K562 (cell line): ENCODE results near the gene DUS1L. TPM values are rescaled to one million over a fixed set of nuclear protein-coding genes. Genes with fewer than 3 reads are reported as not detected.

ENCODE experiments used
- ATAC-seq: fragments of 200-7000 bp; cut with Tn5 transposase; 3 replicates; pipeline ENCODE4 v1.9.1; 2020; ENCODE audit warnings: moderate library complexity
- BruUV-seq: library from RNA; stranded (reverse); fragments of 400-500 nt; replicated peaks from 2 replicates; lab custom pipeline; 2021; lab: Mats Ljungman, UMichigan
- CTCF ChIA-PET: fragments of 300-600 bp; formaldehyde crosslinking; extraction: SDS; loops from one replicate; lab custom pipeline; 2021; ENCODE audit warnings: low intra/inter-chr PET ratio; lab: Yijun Ruan, JAX
- POLR2A ChIA-PET: fragments of 300-600, 350-650 bp; sonication (Branson Sonifier 250); formaldehyde crosslinking; extraction: SDS; loops from one replicate; lab custom pipeline; 2021; ENCODE audit warnings: antibody characterized with exemption, inconsistent platforms; lab: Yijun Ruan, JAX
- DNase-seq, 4 experiments: peaks; one replicate each; pipeline versions ENCODE4 v3.0.0 to v3.0.0-alpha.2; 2011 to 2018; ENCODE audit warnings: low spot score in 3 of 4, mixed read lengths in 3 of 4; ENCODE audit errors: extremely low read depth in 1 of 4
- FAIRE-seq: peaks from 2 replicates; lab custom pipeline; 2011; peaks lifted over from hg19 to GRCh38; lab: Jason Lieb, UNC
- H2AFZ ChIP-seq: 2 replicates; pipeline ENCODE4 v1.6.0; 2011; ENCODE audit warnings: low read depth, low read length, control low read depth, inconsistent platforms
- H3K27ac ChIP-seq: fragments of 200-600 bp; 3 replicates; pipeline ENCODE4 v1.8.0; 2011; ENCODE audit warnings: low read depth, mild to moderate bottlenecking, control low read depth, inconsistent platforms, low read length, moderate library complexity, mixed read lengths; ENCODE audit errors: extremely low read depth
- H3K27me3 ChIP-seq, 2 experiments: fragments of 300-600 bp in 1 of 2; 2 replicates in 1 of 2; 3 replicates in 1 of 2; pipeline versions ENCODE4 v1.6.0 to v1.8.0; 2011; ENCODE audit warnings: inconsistent platforms in 2 of 2, low read length in 2 of 2, mild to moderate bottlenecking in 1 of 2, mixed read lengths in 1 of 2, moderate library complexity in 1 of 2; ENCODE audit not compliant: control insufficient read depth in 2 of 2, insufficient read depth in 2 of 2
- H3K36me3 ChIP-seq: fragments of 300-600 bp; 3 replicates; pipeline ENCODE4 v1.8.0; 2011; ENCODE audit warnings: mild to moderate bottlenecking, low read length, inconsistent platforms; ENCODE audit not compliant: control insufficient read depth, insufficient read depth
- H3K4me1 ChIP-seq, 2 experiments: fragments of 200-600 bp in 1 of 2; replicated peaks in 1 of 2; 2 replicates in 1 of 2; 3 replicates in 1 of 2; pipeline versions ENCODE4 v1.5.1 to v1.8.0; 2011; ENCODE audit warnings: inconsistent platforms in 2 of 2, low read length in 2 of 2, mild to moderate bottlenecking in 1 of 2, mixed read lengths in 1 of 2, moderate library complexity in 1 of 2; ENCODE audit not compliant: control insufficient read depth in 2 of 2, insufficient read depth in 2 of 2
- H3K4me2 ChIP-seq: 2 replicates; pipeline ENCODE4 v1.6.1; 2011; ENCODE audit warnings: low read length, control low read depth, inconsistent platforms, mixed read lengths; ENCODE audit not compliant: insufficient read depth
- H3K4me3 ChIP-seq: fragments of 200-600 bp; sonication (generic), shearing (Covaris generic); 2 replicates; pipeline ENCODE4 v1.5.1; 2016; ENCODE audit warnings: control low read depth, inconsistent platforms
- H3K79me2 ChIP-seq: fragments of 200-600 bp; 3 replicates; pipeline ENCODE4 v1.8.0; 2011; ENCODE audit warnings: low read length, inconsistent platforms; ENCODE audit not compliant: control insufficient read depth, insufficient read depth
- H3K9ac ChIP-seq, 2 experiments: 2 replicates each; pipeline versions ENCODE4 v1.6.0 to v1.6.1; 2011; ENCODE audit warnings: low read depth in 2 of 2, low read length in 2 of 2, control low read depth in 1 of 2, inconsistent platforms in 1 of 2, mild to moderate bottlenecking in 1 of 2, mixed read lengths in 1 of 2; ENCODE audit not compliant: insufficient read depth in 1 of 2
- H3K9me1 ChIP-seq: one replicate; pipeline ENCODE4 v1.6.0; 2011; ENCODE audit warnings: inconsistent platforms, mild to moderate bottlenecking, low read length, moderate library complexity; ENCODE audit not compliant: control insufficient read depth, insufficient read depth
- H3K9me3 ChIP-seq: replicated peaks from 2 replicates; pipeline ENCODE4 v1.5.1; 2011; ENCODE audit warnings: low read depth, low read length, inconsistent platforms; ENCODE audit not compliant: control insufficient read depth, insufficient read depth
- H4K20me1 ChIP-seq: replicated peaks from 2 replicates; pipeline ENCODE4 v1.6.1; 2011; ENCODE audit warnings: low read length, inconsistent platforms, mixed read lengths; ENCODE audit not compliant: control insufficient read depth, insufficient read depth
- ATF7 ChIP-seq: fragments of 450-650 bp; IDR thresholded peaks from 2 replicates; pipeline ENCODE4 v1.7.1; 2014; ENCODE audit warnings: mild to moderate bottlenecking, moderate library complexity
- BRD9 ChIP-seq: fragments of 450-650 bp; IDR thresholded peaks from 2 replicates; pipeline ENCODE4 v1.6.1; 2018; ENCODE audit warnings: low read depth; ENCODE audit not compliant: partially characterized antibody
- CCAR2 ChIP-seq: fragments of 200-400 bp; formaldehyde crosslinking; IDR thresholded peaks from 2 replicates; pipeline ENCODE4 v1.6.1; 2017; ENCODE audit warnings: mild to moderate bottlenecking, low read depth, low read length
- EP300 ChIP-seq: IDR thresholded peaks from 2 replicates; pipeline ENCODE4 v1.6.1; 2012; ENCODE audit warnings: low read length, improper control_type of control experiment
- HMG20A ChIP-seq: fragments of 450-650 bp; formaldehyde crosslinking; conservative IDR thresholded peaks from 2 replicates; pipeline ENCODE4 v1.4.0; 2020; ENCODE audit warnings: mild to moderate bottlenecking, mixed read lengths
- IFI16 ChIP-seq: fragments of 250-450 bp; sonication (Bioruptor Pico); IDR thresholded peaks from 2 replicates; pipeline ENCODE4 v2.1.2; 2022; ENCODE audit warnings: mild to moderate bottlenecking, inconsistent platforms
- MXI1 ChIP-seq: IDR thresholded peaks from 2 replicates; pipeline ENCODE4 v1.6.1; 2011; ENCODE audit warnings: low read depth, mild to moderate bottlenecking, improper control_type of control experiment, low read length
- NFXL1 ChIP-seq: fragments of 450-650 bp; formaldehyde crosslinking; IDR thresholded peaks from 2 replicates; pipeline ENCODE4 v1.4.0; 2021; ENCODE audit warnings: mild to moderate bottlenecking
- SMARCA4 ChIP-seq: fragments of 450-650 bp; IDR thresholded peaks from 2 replicates; pipeline ENCODE4 v1.6.1; 2016
- U2AF2 ChIP-seq: fragments of 200-400 bp; formaldehyde crosslinking; optimal IDR thresholded peaks from 2 replicates; pipeline ENCODE3; 2017; ENCODE audit warnings: low read depth, mild to moderate bottlenecking, low read length
- ZNF431 ChIP-seq: sonication (generic); formaldehyde crosslinking; IDR thresholded peaks from 2 replicates; pipeline ENCODE4 v1.8.0; 2022; ENCODE audit warnings: mild to moderate bottlenecking, missing genetic modification reagents
- WGBS: fragments of 100-300 bp; shearing (Covaris generic); methylation state at CpG from one replicate; pipeline ENCODE4 v1.1.6; 2016; ENCODE audit warnings: low coverage, mixed read lengths; ENCODE audit not compliant: insufficient coverage; ENCODE audit errors: missing lambda C conversion rate; 5-methylcytosine and 5-hydroxymethylcytosine counted together
- in situ Hi-C: fragments of 300-500 bp; cut with MboI; formaldehyde crosslinking; loops from 4 replicates; pipeline ENCODE4 v1.15.0; 2018; ENCODE audit warnings: inconsistent platforms, mixed read lengths
- intact Hi-C: fragments of 100-400 bp; cut with micrococcal nuclease; formaldehyde crosslinking; loops from 2 replicates; pipeline ENCODE4 v1.14.2; 2022
- polyA plus RNA-seq, 8 experiments: library from polyadenylated mRNA; depleted of rRNA in 4 of 8; stranded (reverse) in 5 of 8; unstranded in 3 of 8; fragments of >200 nt; fragmentation: Nextera tagmentation in 2 of 8; fragmentation: Illumina TruSeq in 1 of 8; extraction: Ambion mirVana in 2 of 8; extraction: Trizol in 1 of 8; gene quantifications; 2 replicates each; pipeline versions ENCODE4 v1.2.1 to v1.2.3, GENCODE V29; 2011 to 2014; ENCODE audit warnings: inconsistent platforms in 1 of 8, missing spikeins in 1 of 8
- total RNA-seq, 7 experiments: library from RNA; depleted of rRNA in 6 of 7; stranded (reverse); fragments of >200 nt in 6 of 7; fragmentation: Illumina TruSeq in 2 of 7; extraction: Trizol in 2 of 7; gene quantifications; 2 replicates each; pipeline versions ENCODE4 v1.2.1 to v1.2.3, GENCODE V29; 2011 to 2021; ENCODE audit warnings: low replicate concordance in 1 of 7
- TF ChIP-seq, protein P1 (sequence below): IDR thresholded peaks from 2 replicates; pipeline ENCODE4 v1.6.1; 2014; ENCODE audit warnings: antibody characterized with exemption
- TF ChIP-seq, protein P2 (sequence below), 2 experiments: fragments of 450-650 bp in 1 of 2; sonication (generic) in 1 of 2; formaldehyde crosslinking; conservative IDR thresholded peaks; 2 replicates each; pipeline versions ENCODE4 v1.4.0 to v1.8.1; 2020 to 2022; ENCODE audit warnings: mild to moderate bottlenecking in 1 of 2, missing genetic modification reagents in 1 of 2
- TF ChIP-seq, protein P3 (sequence below): fragments of 450-650 bp; formaldehyde crosslinking; conservative IDR thresholded peaks from 2 replicates; pipeline ENCODE4 v1.4.0; 2022; ENCODE audit warnings: mild to moderate bottlenecking, missing genetic modification characterization

DUS1L gene
- total and polyA plus RNA-seq, 9 of the 15 experiments (the other 6 are each of a cell fraction or from before 2014, with no cell fraction given), result 7.8 to 210 (median 83.9) TPM

DNA sequence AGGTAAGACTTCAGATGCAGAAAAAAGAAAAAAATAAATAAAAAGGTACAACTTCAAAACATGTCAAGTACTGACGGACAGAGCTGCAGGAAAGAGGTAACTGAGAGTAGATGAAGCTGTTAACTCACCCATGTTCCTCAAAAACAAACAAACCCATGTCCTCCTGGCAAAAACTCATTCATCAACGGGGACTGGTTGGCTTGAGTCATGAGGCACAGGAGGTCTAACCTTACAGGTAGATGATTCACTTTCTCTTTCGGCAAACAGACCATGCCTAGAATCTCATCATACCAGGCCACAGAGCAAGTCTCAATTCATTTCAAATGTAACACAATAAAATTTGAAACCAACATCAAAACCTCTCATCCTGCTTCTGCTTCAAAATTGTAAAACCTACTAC, 44.7 kb upstream of the DUS1L start:
- POLR2A ChIA-PET, result interaction anchor here (0.6 to 1.9 kb wide), 2 partner anchors 8 to 33 kb away, joined by 3 to 5 read pairs; no protein-coding TSS in a partner anchor
- Histone ChIP-seq H3K9me3 (no peaks in the 10 kb centered on the region), H3K4me1 (peaks cover 0 to 45% of the 10 kb centered on the region in 2 experiments; a peak in 4 of 5 replicates), H3K9me1 (no peaks in the 10 kb centered on the region), H3K36me3 (peaks cover 15% of the 10 kb centered on the region; the same call in 1 of the 3 replicates), H4K20me1 (no peaks in the 10 kb centered on the region), H3K27ac (no peak overlapping the region), H3K4me2 (no peak overlapping the region), H3K9ac (no peak overlapping the region), H3K79me2 (no peaks in the 10 kb centered on the region), H3K4me3 (no peak overlapping the region), H3K27me3 (no peaks in the 10 kb centered on the region), H2AFZ (no peak overlapping the region)
- BruUV-seq, result no TSS peak
- CTCF ChIA-PET, result no interaction called here
- in situ Hi-C loops, result no loop called here
- intact Hi-C loops, result no loop called here
- TF ChIP-seq BRD9 (no peak), ZNF431 (CRISPR knock-in tag) (no peak), ATF7 (no peak), MXI1 (no peak), HMG20A (no peak), SMARCA4 (no peak), IFI16 (CRISPR knock-in tag) (no peak), CCAR2 (no peak), EP300 (no peak), NFXL1 (CRISPR knock-in tag) (no peak), U2AF2 (no peak)
- TF ChIP-seq, protein P1, sequence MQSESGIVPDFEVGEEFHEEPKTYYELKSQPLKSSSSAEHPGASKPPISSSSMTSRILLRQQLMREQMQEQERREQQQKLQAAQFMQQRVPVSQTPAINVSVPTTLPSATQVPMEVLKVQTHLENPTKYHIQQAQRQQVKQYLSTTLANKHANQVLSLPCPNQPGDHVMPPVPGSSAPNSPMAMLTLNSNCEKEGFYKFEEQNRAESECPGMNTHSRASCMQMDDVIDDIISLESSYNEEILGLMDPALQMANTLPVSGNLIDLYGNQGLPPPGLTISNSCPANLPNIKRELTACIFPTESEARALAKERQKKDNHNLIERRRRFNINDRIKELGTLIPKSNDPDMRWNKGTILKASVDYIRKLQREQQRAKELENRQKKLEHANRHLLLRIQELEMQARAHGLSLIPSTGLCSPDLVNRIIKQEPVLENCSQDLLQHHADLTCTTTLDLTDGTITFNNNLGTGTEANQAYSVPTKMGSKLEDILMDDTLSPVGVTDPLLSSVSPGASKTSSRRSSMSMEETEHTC, result no peak
- TF ChIP-seq, protein P2, sequence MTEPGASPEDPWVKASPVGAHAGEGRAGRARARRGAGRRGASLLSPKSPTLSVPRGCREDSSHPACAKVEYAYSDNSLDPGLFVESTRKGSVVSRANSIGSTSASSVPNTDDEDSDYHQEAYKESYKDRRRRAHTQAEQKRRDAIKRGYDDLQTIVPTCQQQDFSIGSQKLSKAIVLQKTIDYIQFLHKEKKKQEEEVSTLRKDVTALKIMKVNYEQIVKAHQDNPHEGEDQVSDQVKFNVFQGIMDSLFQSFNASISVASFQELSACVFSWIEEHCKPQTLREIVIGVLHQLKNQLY (CRISPR knock-in tag; conservative IDR thresholded peaks at IDR 0.05), result no peak
- TF ChIP-seq, protein P3, sequence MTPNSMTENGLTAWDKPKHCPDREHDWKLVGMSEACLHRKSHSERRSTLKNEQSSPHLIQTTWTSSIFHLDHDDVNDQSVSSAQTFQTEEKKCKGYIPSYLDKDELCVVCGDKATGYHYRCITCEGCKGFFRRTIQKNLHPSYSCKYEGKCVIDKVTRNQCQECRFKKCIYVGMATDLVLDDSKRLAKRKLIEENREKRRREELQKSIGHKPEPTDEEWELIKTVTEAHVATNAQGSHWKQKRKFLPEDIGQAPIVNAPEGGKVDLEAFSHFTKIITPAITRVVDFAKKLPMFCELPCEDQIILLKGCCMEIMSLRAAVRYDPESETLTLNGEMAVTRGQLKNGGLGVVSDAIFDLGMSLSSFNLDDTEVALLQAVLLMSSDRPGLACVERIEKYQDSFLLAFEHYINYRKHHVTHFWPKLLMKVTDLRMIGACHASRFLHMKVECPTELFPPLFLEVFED (CRISPR knock-in tag), result no peak
- FAIRE-seq (no peak), DNase-seq (no peak), ATAC-seq (no peak)
- 62% methylated on average over 3 of the region's 3 CpGs for WGBS
